Measurements from ENCODE around the gene ARL6.
"Not testable (repeated sequence)": the region's sequence is repeated elsewhere in the genome, so short reads cannot be mapped to it uniquely, and the experiment has no call there.

The ARL6 gene

GRCh38 chr3:97821774-97822358 lies 57.3 kb downstream of the ARL6 start, which contains the start of gene CRYBG3:
CRYBG3 (plus strand) TSS chr3:97822011; CDS start chr3:97822207, 196 bp downstream.
- peak; percentile 43 for DNase-seq (ENCODE audit: low spot score)

GRCh38 chr3:97822359-97822775 lies 57.8 kb downstream of the ARL6 start:
- DNase-seq (ENCODE audit: low spot score) = peak; percentile 9

GRCh38 chr3:97823046-97824004 lies 58.8 kb downstream of the ARL6 start:
- no peak for DNase-seq (ENCODE audit: low spot score)

GRCh38 chr3:97825101-97825500 lies 60.5 kb downstream of the ARL6 start:
- no peak for DNase-seq (ENCODE audit: low spot score)

- DNase-seq (ENCODE audit: low spot score) = no peak
Observed at GRCh38 chr3:97827741-97828471, 63.3 kb downstream of the ARL6 start.

- DNase-seq (ENCODE audit: low spot score) = no peak
Observed at GRCh38 chr3:97829198-97829597, 64.6 kb downstream of the ARL6 start.

GRCh38 chr3:97830638-97831037 lies 66.1 kb downstream of the ARL6 start:
- no peak for DNase-seq (ENCODE audit: low spot score)

GRCh38 chr3:97831140-97831539 lies 66.6 kb downstream of the ARL6 start:
- DNase-seq (ENCODE audit: low spot score) = no peak

GRCh38 chr3:97833184-97833583 lies 68.6 kb downstream of the ARL6 start:
- not testable (repeated sequence) for DNase-seq (ENCODE audit: low spot score)

GRCh38 chr3:97835761-97836160 lies 71.2 kb downstream of the ARL6 start:
- no peak for DNase-seq (ENCODE audit: low spot score)

GRCh38 chr3:97838393-97838792 lies 73.8 kb downstream of the ARL6 start:
- no peak for DNase-seq (ENCODE audit: low spot score)

GRCh38 chr3:97839944-97840343 lies 75.4 kb downstream of the ARL6 start:
- DNase-seq (ENCODE audit: low spot score) = no peak

GRCh38 chr3:97841304-97841703 lies 76.7 kb downstream of the ARL6 start:
- DNase-seq (ENCODE audit: low spot score) = no peak

- no peak for DNase-seq (ENCODE audit: low spot score)
Observed at GRCh38 chr3:97841956-97842355, 77.4 kb downstream of the ARL6 start.

- no peak for DNase-seq (ENCODE audit: low spot score)
Observed at GRCh38 chr3:97848779-97849178, 84.2 kb downstream of the ARL6 start.

All from cerebellar cortex (tissue), 1 donor.